Inflammatory macrophage treated with lipopolysaccharide for 1 hour (primary cell): Measurements from ENCODE around the gene DUSP12.

Experiments
- DNase-seq, 2 donors: peaks; one replicate each; pipeline ENCODE4 v3.0.0-alpha.2; 2020 to 2022

DUSP12 gene

DNA sequence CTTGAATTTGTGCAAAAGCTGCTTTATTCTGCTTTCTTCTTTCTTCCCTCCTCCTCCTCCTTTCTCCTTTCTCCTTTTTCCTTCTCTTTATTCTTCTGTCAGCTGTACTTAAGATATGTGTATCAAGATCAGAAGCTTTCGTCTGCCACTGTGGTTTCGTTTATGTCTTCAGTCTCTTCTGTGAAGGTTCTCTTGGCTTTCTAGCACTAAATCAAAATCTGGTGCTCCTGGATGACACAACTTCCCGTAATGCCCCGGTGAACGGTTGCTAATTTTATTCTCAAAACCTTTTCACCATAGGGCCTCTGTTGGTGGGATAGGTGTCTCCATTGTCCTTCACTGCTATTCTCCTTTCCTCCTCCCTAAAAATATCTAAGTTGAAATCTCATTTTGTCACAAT, 21.6 kb downstream of the DUSP12 start:
- no peak for DNase-seq

DNA sequence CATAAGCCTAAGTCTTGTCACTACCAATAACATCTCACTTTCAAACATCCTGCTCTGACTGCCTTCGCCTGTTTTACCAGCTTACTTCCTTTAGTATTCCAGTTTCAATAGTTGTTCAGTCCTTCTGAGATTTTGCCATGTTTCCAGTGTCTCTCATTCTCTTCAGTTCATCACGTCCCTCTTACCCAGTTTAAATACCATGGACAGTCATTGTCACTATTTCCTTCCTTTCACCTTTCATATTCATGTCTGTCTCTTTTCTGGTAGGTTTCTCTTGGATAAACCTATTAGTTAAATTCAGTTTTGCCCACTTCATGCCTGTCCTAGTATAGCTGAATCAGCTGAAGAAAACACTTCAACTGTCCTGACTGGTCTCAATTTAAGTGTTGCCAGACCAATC, 22.4 kb downstream of the DUSP12 start:
- DNase-seq, result no peak

DNA sequence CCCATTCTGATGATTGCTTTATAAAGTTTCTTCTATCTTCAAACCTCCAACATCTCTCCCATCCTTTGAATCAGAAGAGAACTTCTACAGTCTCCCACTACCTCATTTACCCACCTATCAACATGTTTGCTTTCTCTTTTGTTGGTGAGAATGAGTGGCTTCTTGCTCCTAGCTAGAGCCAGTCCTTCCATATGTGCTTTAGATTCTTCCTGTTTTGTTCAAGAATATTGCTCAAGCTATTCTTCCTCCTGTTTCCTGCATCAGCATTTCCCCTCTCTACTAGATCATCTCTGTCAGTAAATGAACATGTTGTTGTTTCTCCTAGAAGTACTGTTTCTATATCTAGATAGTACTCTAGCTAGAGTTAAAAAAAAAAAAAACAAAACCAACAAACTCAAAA, 22.8 kb downstream of the DUSP12 start:
- peak; percentile 52 to 75 for DNase-seq

DNA sequence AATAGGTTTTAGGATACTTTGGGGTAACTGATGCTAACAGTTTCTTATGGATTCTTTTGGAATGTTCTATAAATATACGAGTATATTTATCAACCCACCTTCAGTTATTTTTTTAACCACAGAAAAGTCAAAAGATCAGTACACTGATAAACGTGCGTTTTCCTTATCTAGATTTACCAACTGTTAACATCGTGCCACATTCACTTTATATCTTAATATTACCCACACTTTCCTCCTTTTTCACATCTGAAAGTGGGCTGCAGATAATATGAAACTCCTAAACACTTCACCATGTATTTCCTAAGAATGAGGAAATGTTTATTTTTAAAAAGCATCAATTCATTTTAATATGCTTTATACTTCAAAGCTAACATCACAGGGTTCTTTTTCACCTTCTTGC, 24.2 kb downstream of the DUSP12 start:
- no peak for DNase-seq

DNA sequence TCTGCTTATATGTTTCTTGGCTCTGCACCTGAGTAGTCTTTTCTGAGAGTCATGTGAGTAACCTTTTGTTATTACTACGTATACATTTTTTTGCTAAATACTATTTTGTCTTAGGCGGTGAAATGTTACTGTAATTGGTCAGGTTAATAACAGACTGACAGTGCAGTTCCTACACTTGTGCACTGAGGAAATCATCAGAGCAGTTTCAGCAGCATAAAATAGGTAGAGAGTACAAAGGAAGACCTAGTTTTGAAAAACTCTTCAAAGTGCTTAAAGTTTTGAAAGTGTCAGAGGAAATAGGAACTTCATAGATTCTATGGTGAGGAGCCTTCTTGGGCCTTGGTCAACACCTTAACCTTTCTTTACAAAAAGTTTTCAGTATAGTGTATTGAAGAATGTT, 27.7 kb downstream of the DUSP12 start:
- no peak for DNase-seq

DNA sequence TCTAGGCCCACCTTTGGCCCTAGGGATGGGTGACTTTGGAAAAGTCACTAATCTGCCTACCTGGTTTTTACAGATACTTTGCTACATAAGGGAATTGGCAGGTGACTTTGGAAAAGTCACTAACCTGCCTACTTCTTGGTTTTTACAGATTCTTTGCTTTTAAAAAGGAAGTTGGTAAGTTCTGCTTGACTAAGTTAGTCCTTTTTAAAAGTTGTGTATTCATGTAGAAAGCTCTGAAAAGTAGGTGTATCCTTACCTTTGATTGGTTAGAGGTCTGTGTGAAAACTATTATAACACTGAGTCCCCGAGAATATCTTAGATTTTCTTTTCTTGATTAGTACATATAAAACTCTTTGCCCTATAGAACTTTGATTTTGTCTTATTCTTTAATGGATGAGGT, 28.9 kb downstream of the DUSP12 start:
- no peak for DNase-seq

DNA sequence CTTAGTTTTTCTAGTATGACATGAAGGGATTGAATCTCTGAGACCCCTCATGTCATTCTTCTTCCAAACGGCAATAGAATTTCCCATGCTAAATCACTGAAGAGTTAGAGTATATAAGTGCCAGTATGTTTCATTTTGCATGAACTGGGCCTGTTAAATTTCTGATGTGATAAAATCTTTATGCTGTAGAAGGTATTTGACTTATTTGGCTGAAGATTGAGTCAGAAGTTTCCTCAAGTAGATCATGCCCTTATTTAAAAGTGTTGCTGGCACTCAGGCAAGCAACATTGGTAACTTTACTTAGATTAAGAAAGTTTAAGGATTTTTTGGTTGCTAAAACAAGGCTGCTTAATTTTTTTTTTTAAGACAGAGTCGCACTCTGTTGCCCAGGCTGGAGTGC, 29.8 kb downstream of the DUSP12 start:
- DNase-seq, result no peak

DNA sequence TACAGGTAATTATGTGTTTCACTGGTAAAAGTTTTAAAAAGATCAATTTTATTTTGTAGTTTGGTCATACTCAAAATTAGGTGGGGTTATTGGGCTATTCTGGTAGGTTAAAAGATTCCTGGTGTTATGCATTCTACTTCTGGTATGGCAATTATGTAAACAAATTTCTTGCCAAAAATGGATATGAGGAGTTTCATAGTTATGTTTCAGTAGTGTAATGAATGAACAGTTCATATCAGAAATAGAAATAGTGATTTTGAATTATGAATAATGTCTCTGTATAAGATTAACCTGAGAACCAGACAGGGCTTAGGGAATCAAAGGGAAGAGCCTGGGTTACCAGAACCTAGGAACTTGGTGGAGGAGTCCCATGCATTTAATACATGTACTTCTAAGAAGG, 32.4 kb downstream of the DUSP12 start:
- DNase-seq, result no peak

DNA sequence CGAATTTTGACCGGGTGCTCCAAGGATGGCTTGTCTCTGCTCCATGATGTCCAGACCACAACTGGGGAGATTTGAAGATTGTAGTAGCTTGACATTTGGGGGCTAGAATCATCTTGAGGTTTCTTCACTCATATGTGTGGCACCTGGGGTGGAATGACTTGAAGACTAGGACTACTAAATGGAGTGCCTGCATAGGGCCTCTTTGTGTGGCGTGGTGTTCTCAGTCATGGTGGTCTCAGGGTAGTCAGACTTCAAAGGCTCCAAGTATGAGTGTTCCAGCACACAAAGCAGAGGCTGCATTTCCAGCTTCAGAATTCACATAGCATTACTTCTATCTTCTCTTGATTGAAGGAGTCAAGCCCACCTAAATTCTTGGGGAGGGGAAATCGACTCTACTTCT, 33.3 kb downstream of the DUSP12 start:
- DNase-seq, result no peak

DNA sequence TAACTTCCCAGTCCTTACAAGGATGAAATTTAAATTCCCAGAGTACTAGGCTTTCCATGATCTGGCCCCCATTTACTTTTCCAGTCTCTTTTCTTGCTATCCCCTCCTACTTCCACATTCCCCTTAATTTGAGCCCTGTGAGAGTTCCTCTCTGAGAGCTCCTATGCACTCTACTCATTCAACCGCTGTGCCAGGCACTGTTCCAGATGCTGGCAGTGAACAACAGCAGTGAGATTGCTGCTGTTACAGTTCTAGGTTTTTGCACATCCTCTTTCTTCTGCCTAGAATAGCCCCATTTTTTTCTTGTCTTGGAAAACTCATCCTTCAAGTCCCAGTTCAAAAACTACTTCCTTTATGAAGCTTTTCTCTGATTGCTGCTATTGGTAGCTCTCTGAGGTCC, 35.4 kb downstream of the DUSP12 start:
- no peak for DNase-seq

DNA sequence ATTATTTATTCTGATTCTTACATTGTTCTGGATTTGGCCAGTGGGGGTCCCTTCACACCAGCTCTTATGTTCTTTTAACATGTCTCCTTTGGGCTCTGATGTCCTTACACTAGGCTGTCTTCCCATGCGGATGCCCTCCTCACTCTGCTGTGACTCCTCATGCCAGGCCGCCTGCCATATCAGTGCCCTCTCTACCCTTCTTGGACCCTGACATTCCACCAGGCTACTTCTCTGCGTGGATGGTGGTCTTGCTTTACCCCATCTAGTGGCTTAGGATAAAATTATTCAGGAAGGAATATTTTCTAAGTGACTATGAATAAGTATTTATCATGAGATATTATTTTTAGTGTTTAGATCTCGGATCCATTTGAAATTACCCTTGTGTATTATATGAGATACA, 37.8 kb downstream of the DUSP12 start:
- DNase-seq, result no peak

DNA sequence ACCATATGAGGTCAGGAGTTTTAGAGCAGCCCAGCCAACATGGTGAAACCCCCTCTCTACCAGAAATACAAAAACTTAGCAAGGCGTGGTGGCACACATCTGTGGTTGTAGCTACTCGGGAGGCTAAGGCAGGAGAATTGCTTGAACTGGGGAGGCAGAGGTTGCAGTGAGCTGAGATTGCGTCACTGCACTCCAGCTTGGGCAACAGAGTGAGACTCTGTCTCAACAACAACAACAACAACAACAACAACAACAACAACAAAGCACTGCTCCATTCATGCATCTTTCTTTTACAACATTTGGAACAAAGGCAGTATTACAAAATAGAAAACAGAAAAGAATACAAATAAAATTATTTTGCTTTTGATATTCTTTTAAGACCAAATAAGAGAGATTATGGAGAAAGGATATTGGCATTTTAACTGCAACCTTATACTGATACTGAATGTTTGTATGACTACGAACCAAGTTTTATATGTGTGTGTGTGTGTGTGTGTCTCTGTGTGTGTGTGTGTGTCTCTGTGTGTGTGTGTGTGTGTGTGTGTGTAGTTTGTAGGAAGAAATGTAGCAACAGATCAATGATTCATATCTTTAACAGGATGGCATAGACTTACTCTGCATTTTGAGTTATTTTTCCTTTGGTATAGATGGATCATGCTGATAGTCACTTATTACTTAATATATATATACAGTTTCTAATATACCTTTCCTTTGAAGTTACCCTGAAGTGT, 41.2 kb downstream of the DUSP12 start:
- no peak for DNase-seq

DNA sequence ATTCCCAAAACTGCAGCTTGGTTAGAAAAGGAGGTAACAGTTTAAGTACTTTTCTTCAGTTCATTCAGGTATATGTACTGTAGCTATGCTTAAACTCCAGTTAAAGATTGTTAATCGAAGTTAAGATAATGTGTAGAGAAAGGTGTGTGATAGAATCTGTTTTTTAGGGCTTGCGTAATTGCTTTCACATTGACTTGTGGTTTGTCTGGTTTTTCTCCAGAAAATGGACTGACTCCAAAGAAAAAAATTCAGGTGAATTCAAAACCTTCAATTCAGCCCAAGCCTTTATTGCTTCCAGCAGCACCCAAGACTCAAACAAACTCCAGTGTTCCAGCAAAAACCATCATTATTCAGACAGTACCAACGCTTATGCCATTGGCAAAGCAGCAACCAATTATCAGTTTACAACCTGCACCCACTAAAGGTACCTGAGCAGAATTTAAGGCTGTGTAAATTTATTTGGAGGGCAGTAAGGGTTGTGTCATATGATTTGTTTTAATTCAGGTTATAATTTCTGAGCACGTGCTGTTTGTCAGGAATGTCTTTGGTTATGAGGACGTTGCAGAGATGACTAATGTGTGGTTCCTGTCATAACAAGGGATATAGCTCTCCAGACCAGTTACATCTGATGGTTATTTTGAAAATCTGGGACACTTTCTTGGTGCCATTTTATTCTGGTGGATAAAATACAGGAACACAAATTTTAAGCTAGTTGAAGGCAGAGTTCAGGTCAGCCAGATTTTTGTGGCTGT, 42.5 kb downstream of the DUSP12 start:
- no peak for DNase-seq

DNA sequence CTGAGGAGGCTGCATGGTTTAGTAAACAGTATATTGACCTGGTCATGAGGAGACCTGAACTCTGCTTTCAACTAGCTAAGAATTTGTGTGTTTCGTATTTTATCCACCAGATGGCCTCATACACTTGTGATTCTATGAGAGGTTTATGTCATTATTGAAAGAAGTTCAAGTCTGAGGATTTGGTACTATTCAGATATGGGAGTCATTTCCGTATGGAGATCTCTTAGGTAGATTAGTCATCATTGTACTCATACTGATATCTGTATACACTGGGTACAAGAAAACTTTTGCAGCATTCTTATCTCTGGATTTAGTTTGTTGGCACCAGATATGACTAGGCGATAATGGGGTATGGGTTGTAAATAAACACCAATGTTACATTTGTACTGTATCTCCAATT, 43.2 kb downstream of the DUSP12 start:
- peak; percentile 44 to 74 for DNase-seq

DNA sequence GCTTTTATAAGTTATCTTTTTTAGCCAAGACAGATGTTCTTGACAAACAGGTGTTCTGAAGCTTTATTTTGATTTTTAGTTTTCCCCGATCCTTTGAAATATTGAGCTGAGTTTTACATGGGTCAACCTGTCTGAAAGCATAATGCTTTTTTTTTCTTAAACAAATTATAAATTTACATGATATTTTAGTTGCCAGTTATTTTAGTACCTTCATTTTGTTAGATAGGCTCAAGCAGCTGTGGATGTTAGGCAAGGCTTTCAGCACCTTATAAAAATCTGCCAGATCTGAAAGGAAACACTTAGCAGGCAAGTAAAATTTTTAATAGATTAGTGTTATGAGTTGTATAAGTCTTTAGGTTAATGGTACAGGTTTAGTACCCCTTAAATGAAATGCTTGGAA, 50.2 kb downstream of the DUSP12 start:
- DNase-seq, result no peak

DNA sequence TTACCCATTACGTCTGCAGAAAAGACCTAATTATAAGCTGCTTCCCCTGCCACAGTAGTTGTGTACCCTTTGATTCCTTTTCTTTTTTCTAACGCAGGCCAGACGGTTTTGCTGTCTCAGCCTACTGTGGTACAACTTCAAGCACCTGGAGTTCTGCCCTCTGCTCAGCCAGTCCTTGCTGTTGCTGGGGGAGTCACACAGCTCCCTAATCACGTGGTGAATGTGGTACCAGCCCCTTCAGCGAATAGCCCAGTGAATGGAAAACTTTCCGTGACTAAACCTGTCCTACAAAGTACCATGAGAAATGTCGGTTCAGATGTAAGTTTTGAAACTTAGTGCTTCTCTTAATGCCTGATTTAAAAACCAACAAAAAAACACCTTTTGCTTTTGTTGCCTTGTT, 52.4 kb downstream of the DUSP12 start:
- DNase-seq, result no peak

DNA sequence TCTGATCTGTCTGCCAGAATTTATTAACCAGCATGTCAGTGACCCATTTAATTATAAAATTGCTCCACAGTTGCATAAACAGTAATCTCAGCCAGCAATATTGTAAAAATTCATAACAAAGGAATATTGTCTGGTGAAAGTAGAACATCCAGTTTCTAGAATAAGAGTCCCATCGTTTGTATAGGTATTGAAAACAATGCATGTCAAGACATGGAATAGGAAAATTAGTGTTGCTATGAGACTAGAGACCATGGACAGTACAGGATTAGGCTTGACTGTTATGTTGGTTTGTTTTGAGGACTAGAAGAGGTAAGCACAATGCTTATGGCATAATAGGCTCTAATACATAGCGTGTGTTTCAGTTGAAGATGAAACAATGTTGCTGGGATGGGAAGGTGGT, 53.6 kb downstream of the DUSP12 start:
- no peak for DNase-seq

DNA sequence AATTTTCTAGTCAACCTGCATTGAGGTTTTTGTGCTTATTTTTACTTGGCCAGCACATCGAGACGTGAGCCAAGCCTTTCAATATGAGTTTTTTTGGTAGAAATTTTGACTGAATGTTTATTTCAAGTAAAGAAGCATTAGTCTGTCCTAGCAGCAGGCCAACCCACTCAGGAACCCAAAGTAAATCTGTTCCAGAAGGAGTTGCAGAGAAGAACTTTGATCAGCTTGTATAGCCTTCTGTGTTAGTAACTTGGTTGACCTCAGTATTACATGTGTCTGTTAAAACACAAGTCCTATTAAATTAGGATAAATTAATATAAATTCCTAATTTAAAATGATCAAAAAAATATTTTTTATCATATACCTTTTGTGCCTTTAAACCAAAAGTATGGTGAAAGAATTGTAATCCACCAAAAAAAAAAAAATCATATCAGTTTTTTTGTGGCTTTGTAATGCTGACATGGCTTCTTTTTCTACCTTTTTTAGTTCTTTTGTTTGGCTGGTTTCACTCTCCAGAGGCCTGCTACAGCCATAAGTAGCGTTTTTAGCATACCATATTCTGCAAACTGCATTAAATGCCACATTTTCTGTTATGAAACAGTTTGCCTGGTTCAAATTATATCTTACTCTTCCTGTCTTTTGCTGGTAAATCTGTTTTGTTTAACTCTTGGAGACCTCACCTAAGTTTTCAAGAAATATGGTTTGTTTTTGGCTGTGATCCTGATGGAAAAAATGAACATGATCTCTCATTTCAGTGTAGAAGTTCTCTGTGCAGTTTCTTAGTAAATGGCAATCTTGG, 56.0 kb downstream of the DUSP12 start:
- DNase-seq, result no peak
